ENCODE data around the gene UBA1.

- TF ChIP-seq ZNF274 (IDR thresholded peaks at IDR 0.05; ENCODE audit: low read depth, low read length), result no peak
- no peak for TF ChIP-seq YY1 (IDR thresholded peaks at IDR 0.05; ENCODE audit: insufficient read depth, insufficient read length)
Measured at GRCh38 chrX:47174846-47175587, 18.6 kb upstream of the UBA1 start.

All from NT2/D1 (cell line).